AG08396 (cell line): Measurements from ENCODE around the gene ARHGAP6.
A peak's percentile ranks its signal among the peaks of the same experiment; 100 is the strongest.
"Not testable (repeated sequence)": the region's sequence is repeated elsewhere in the genome, so short reads cannot be mapped to it uniquely, and the experiment has no call there.

Experiments
- DNase-seq: peaks from one replicate; pipeline ENCODE4 v3.0.0; 2012; ENCODE audit warnings: low spot score, mixed read lengths

Gene ARHGAP6

GRCh38 chrX:11361666-11362065 is 304.1 kb downstream of the ARHGAP6 start:
- not testable (repeated sequence) for DNase-seq

DNA sequence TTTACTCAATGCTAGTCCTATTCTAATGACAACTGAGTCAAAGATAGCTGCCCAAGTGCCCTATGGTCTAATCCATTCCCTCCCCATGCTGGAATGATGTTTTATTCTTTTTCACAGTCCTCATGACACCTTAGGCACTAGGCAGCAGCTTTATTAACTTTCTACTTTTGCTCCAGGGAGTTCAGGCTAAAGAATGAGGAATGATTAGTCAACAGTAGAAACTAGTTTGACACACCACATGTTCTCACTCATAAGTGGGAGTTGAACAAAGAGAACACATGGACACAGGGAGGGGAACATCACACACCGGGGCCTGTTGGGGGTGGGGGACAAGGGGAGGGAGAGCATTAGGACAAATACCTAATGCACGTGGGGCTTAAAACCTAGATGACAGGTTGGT is 309.8 kb downstream of the ARHGAP6 start:
- not testable (repeated sequence) for DNase-seq

GRCh38 chrX:11355259-11355909 is 310.3 kb downstream of the ARHGAP6 start:
- no peak for DNase-seq

DNA sequence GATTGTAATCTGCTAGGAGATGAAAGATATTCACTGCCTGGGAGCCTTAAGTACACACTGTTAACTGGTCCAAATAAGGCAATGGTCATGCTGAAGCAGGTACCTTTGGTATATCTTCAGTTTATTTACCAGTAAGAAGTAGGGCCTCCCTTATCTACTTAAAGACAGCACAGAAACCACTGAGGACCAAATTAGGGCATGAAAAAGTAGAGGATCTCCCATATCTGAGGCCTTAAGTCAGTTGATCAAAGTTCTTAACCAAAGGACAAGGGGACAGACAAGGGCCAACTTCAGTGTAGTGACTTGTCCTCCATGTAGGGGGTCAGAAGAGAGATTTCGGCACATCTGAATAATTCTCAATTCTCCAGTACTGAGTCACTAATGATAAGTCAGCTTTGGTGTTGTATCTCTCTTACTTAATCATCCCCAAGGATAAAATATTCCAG is 313.4 kb downstream of the ARHGAP6 start:
- DNase-seq: no peak

DNA sequence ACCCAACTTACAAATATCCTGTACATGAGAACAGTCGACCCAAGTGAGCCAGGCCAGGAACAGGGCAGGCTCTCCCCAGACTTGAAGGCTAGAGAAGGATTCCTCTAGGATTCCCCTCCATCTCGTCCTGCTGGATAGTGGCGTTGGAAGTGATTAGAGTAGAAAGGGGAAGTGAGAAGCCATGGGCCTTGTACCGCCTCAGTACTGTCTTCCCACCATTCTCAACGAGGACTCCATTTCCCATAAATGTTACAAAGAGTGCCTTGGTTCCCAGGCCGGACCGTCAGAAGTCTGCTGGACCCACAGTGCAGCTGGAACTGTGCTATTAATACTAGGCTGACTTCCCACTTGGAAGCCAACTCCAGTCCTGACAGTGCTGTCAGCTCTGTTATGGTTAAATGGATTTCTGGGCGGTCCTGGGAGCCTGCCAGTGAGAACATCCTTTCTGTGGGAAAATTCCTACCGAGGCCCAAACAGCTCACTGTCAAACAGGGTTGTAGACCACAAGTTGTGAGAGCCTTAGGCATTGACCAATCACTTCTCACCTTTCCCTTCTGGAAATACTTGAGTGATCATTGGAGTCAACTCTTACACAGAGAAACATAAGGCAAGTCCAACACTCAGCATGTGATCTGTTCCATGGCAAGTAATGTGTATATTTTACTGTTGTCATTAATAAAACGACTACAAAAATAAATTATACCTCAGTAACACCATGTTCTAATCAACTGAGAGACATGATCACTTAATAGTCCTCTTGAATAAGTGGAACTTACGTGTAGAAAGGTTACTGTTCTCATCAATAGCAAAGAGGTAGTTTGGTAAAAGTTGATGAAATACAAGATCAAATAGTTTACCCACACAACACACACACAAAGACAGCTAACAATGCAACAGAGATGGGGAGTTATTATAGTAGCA is 314.1 kb downstream of the ARHGAP6 start:
- DNase-seq: peak; percentile 35

GRCh38 chrX:11349661-11350337 is 315.9 kb downstream of the ARHGAP6 start:
- DNase-seq: no peak

DNA sequence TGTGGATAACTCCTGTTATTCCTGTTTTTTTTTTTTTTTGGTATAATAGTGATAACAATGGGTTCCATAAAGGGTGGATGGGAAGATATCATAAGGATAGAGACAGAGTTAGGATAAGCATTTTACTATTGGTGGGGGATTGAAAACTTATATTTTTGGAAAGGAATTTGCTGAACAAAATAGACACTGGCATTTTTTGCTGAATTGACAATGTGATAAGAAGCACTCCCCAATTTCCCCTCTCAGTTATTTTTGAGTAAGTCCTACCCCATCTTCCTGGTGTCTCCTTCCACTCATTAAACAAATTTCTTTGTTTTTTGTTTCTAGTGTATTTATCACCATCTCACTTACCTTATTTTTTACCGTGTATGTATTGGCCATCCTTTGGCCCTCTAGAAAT is 316.7 kb downstream of the ARHGAP6 start:
- DNase-seq: no peak

GRCh38 chrX:11347300-11347699 is 318.4 kb downstream of the ARHGAP6 start:
- DNase-seq: no peak

DNA sequence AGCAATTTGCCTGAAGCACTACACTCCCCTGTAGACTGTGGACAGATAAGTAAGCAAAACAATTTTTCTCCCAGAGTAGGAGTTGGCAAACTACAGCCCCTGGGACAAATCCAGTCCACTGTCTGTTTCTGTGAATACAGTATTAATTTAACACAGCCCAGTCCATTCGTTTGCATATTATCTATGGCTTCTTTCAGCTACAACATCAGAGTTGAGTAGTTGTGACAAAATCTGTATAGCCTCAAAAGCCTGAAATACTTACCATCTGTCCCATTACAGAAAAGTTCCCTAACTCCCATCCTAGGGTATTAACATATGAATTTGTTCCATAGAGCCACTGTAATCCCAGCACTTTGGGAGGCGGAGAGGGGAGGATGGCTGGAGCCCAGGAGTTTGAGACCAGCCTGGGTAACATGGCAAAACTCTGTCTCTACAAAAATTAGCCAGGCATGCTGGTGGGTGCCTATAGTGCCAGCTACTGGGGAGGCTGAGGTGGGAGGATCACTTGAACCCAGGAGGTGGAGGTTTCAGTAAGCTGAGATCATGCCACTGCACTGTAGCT is 319.5 kb downstream of the ARHGAP6 start:
- no peak for DNase-seq

DNA sequence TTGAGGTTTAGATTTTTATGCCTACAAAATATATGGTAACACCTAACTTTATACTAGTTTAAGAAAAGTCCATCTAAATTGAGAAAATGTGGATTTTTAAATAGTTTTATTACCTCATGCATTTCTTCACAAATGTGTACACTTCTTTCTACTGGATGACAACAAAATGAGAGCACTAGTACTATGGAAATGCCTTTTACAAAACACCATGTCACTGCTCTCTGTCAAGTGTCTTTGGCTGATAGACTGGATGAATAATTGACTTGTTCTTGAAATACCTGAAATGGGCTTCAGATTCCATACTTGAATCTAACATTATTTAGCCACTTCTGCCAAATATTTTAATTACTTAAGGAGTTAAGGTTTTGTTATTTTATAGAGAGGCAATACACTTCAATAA is 323.0 kb downstream of the ARHGAP6 start:
- no peak for DNase-seq

DNA sequence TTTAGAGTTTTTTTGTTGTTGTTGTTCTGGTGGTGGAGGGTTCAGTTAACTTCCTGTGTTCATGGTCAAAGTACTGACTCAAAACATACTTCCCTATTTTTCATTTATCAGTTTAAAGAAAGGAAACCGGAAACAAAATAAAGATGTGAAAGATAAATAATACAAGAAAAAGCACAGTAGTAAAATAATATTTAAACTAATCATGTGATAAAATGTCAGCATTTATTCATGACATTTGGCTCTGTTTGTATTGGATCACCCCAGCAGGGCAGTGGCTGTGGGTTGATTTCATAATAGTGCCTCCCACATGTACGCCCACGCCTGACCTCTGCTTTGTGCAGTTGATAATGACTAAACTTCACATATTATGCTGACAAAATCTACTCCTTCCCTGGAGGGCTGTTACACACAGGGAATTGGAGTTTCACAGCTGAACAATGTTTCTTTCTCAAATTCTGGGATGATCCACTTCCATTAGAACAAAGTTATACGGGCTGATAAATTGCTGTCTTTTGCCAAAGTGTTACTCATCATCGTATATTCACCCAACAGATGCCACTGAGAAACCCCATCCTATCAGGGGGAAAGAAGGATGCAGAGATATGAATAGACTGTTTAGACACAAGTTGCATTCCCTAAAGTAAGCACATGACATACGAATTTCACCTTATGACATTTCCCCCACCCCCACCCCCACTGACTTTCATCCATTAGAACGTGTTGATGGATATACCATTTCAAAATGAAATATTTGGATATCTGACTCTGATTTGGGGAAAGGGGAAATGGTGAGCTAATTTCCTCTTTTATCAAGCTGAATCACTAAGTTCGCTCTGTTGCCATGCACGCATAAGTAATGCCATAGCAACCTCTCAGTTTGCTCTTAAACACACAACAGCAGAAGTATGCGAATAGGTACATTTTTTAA is 324.2 kb downstream of the ARHGAP6 start:
- DNase-seq: peak; percentile 7

GRCh38 chrX:11337292-11338009 is 328.3 kb downstream of the ARHGAP6 start:
- no peak for DNase-seq

GRCh38 chrX:11336201-11336600 is 329.5 kb downstream of the ARHGAP6 start:
- DNase-seq: no peak

- DNase-seq: no peak
Observed at GRCh38 chrX:11334165-11334564, 331.6 kb downstream of the ARHGAP6 start.

- no peak for DNase-seq
Observed at GRCh38 chrX:11331788-11332187, 333.9 kb downstream of the ARHGAP6 start.

DNA sequence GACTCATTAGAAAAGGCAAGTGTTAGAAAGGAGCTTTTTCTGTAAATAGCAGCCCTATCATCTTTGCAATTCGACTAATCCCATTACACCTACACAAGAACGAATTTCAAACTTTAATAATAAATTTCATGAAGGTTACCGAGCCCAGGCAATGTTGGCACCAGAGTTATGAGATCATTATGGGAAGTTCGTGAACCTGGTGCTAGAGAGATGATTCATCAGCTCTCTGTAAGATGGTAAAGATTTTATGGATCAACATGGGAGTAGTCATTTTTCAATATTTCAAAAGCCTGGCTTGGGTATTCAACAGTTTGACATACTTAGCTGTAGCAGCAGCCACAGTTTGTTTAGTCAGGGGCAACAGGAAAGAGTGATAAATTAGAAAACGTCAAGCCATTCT is 336.7 kb downstream of the ARHGAP6 start:
- DNase-seq: no peak

- DNase-seq: no peak
Observed at GRCh38 chrX:11328134-11328533, 337.6 kb downstream of the ARHGAP6 start.

DNA sequence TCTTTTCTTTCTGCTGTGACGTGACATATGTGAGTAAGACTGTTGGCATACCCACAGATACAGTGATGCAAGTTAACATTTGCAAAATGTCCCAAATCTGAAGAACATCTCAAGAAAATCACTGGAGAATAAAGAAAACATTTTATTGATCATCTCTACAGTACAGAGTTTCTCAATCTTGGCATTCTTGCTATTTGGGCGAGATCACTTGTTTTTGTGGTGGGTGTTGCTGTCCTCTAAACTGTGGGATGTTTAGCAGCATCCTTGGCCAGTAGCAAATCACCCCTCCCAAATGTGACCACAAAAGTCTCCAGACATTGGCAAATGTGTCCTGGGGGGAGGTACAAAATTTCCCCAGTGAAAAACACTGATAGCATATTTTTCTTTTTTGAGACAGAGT is 343.7 kb downstream of the ARHGAP6 start:
- DNase-seq: no peak

DNA sequence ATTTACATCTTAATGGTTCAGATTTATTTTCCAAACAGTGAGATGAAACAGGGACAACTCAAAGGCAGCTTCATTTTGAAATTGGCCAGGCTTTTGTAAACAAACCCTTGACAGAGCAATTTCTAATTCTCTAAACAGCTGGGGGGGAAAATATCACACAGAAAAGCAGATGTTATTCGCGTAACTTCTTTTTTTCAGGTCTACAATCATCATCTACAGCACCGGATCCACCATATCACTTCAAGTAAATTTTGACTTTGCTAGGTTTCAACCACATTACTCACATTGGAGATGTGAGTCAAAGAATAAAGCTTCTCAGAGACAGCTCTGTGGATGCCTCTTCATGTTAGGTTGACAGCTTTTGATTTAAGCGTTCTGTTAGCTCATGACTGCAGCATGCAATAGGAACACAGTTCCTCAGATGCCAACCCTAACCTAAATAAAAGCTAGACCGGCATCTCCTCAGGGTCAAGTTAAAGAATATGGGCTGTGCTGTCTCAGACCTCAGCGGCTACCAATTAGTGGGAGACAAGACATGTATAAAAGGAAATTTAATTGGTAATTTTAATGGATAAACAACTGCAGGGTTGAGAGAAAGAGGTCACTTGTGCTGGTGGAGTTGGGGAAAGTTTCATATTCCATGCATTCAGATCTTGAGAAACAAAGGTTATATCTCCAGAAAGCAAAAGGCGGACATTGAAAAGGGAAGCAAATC is 345.8 kb downstream of the ARHGAP6 start:
- DNase-seq: no peak

DNA sequence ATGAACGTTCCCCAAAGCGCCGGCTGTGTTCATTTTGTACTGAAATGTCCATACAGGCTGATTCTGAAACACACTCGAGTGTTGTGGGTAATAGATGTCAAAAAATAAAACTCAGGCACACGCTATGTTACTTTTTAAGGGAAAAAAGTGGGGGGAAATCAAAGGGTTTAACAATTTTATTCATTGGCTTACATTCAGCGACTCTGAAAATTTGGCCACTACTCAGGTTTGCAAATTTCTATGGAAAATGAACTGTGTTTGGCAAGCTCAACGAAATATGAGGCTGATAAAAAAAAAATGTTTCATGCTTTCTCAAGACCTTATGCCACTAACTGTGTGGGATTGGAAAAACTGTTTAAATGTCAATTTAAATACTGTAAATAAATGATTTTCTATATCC is 354.0 kb downstream of the ARHGAP6 start:
- DNase-seq: no peak
